ENCODE data around the gene SIAE. TPM values are rescaled to one million over a fixed set of nuclear protein-coding genes. Genes with fewer than 3 reads are reported as not detected.

The SIAE gene
- total and polyA plus RNA-seq, 2 donors from 2014 or later = 53.2 to 59.7 TPM

GRCh38 chr11:124618863-124619262, 54.7 kb downstream of the SIAE start:
- no peak overlapping the region for H3K27ac ChIP-seq (ENCODE audit: low read depth in 2 of 2, low read length in 2 of 2)
- TF ChIP-seq CTCF (IDR thresholded peaks at IDR 0.05; ENCODE audit: borderline replicate concordance, extremely low read depth, insufficient read depth) = no peak
- H3K27me3 ChIP-seq (ENCODE audit: control insufficient read depth, insufficient read depth, low read length) = no peaks in the 10 kb centered on the region
- FAIRE-seq = no peak
- H3K9me3 ChIP-seq (ENCODE audit: control insufficient read depth in 2 of 3, insufficient read depth in 1 of 3, low read length in 3 of 3) = no peaks in the 10 kb centered on the region
- no peak overlapping the region for H3K9ac ChIP-seq (ENCODE audit: low read length in 3 of 3)
- DNase-seq = no peak
- peaks cover 5 to 10% (median 7%) of the 10 kb centered on the region in 3 donors for H3K4me1 ChIP-seq (ENCODE audit: control insufficient read depth in 2 of 3, insufficient read depth in 2 of 3, low read depth in 1 of 3, low read length in 3 of 3)
- H3K36me3 ChIP-seq (ENCODE audit: control insufficient read depth in 2 of 3, insufficient read depth in 3 of 3, low read length in 3 of 3) = no peaks in the 10 kb centered on the region
- intact Hi-C loops (cut with DNase I) = no loop called here
- H3K4me3 ChIP-seq (ENCODE audit: low read length in 3 of 3) = no peak overlapping the region

- H3K27ac ChIP-seq (ENCODE audit: low read depth in 2 of 2, low read length in 2 of 2) = no peak overlapping the region
- no peak overlapping the region for H3K4me3 ChIP-seq (ENCODE audit: low read length in 3 of 3)
- H3K9ac ChIP-seq (ENCODE audit: low read length in 3 of 3) = no peak overlapping the region
- no peak for TF ChIP-seq CTCF (IDR thresholded peaks at IDR 0.05; ENCODE audit: borderline replicate concordance, extremely low read depth, insufficient read depth)
- DNase-seq (peak in 3 of 5 donors; percentile 26 to 42 (median 37)), FAIRE-seq (no peak)
- H3K36me3 ChIP-seq (ENCODE audit: control insufficient read depth in 2 of 3, insufficient read depth in 3 of 3, low read length in 3 of 3) = no peaks in the 10 kb centered on the region
- H3K27me3 ChIP-seq (ENCODE audit: control insufficient read depth, insufficient read depth, low read length) = no peaks in the 10 kb centered on the region
- H3K9me3 ChIP-seq (ENCODE audit: control insufficient read depth in 2 of 3, insufficient read depth in 1 of 3, low read length in 3 of 3) = no peaks in the 10 kb centered on the region
- no peaks in the 10 kb centered on the region for H3K4me1 ChIP-seq (ENCODE audit: control insufficient read depth in 2 of 3, insufficient read depth in 2 of 3, low read depth in 1 of 3, low read length in 3 of 3)
- intact Hi-C loops (cut with DNase I) = no loop called here
Observed at GRCh38 chr11:124612567-124613246, 60.8 kb downstream of the SIAE start.

GRCh38 chr11:124612045-124612444, 61.5 kb downstream of the SIAE start:
- no peaks in the 10 kb centered on the region for H3K27me3 ChIP-seq (ENCODE audit: control insufficient read depth, insufficient read depth, low read length)
- no peak for FAIRE-seq
- no peaks in the 10 kb centered on the region for H3K4me1 ChIP-seq (ENCODE audit: control insufficient read depth in 2 of 3, insufficient read depth in 2 of 3, low read depth in 1 of 3, low read length in 3 of 3)
- H3K27ac ChIP-seq (ENCODE audit: low read depth in 2 of 2, low read length in 2 of 2) = no peak overlapping the region
- DNase-seq = no peak
- no peaks in the 10 kb centered on the region for H3K9me3 ChIP-seq (ENCODE audit: control insufficient read depth in 2 of 3, insufficient read depth in 1 of 3, low read length in 3 of 3)
- no peak overlapping the region for H3K9ac ChIP-seq (ENCODE audit: low read length in 3 of 3)
- no peaks in the 10 kb centered on the region for H3K36me3 ChIP-seq (ENCODE audit: control insufficient read depth in 2 of 3, insufficient read depth in 3 of 3, low read length in 3 of 3)
- H3K4me3 ChIP-seq (ENCODE audit: low read length in 3 of 3) = no peak overlapping the region
- intact Hi-C loops (cut with DNase I) = no loop called here
- no peak for TF ChIP-seq CTCF (IDR thresholded peaks at IDR 0.05; ENCODE audit: borderline replicate concordance, extremely low read depth, insufficient read depth)

GRCh38 chr11:124611064-124611463, 62.5 kb downstream of the SIAE start, which contains the start of gene PANX3:
Gene PANX3 (plus strand): TSS chr11:124611428. CDS start chr11:124611557, 129 bp downstream.
- Histone ChIP-seq H3K4me1 (ENCODE audit: control insufficient read depth in 2 of 3, insufficient read depth in 2 of 3, low read depth in 1 of 3, low read length in 3 of 3) (no peaks in the 10 kb centered on the region), H3K36me3 (ENCODE audit: control insufficient read depth in 2 of 3, insufficient read depth in 3 of 3, low read length in 3 of 3) (no peaks in the 10 kb centered on the region), H3K9ac (ENCODE audit: low read length in 3 of 3) (no peak within 1 kb of the TSS), H3K9me3 (ENCODE audit: control insufficient read depth in 2 of 3, insufficient read depth in 1 of 3, low read length in 3 of 3) (no peaks in the 10 kb centered on the region), H3K4me3 (ENCODE audit: low read length in 3 of 3) (no peak within 1 kb of the TSS), H3K27ac (ENCODE audit: low read depth in 2 of 2, low read length in 2 of 2) (no peak within 1 kb of the TSS), H3K27me3 (ENCODE audit: control insufficient read depth, insufficient read depth, low read length) (no peaks in the 10 kb centered on the region)
- intact Hi-C loops (cut with DNase I) = no loop called here
- FAIRE-seq (no peak), DNase-seq (no peak)
- TF ChIP-seq CTCF (IDR thresholded peaks at IDR 0.05; ENCODE audit: borderline replicate concordance, extremely low read depth, insufficient read depth) = no peak
